Measurements from ENCODE around the gene PSMG4. TPM values are rescaled to one million over a fixed set of nuclear protein-coding genes. Genes with fewer than 3 reads are reported as not detected.

PSMG4 gene
- total and polyA plus RNA-seq, 9 of the 15 experiments (the other 6 are each of a cell fraction or from before 2014, with no cell fraction given), result 12.9 to 185 (median 52.0) TPM

DNA sequence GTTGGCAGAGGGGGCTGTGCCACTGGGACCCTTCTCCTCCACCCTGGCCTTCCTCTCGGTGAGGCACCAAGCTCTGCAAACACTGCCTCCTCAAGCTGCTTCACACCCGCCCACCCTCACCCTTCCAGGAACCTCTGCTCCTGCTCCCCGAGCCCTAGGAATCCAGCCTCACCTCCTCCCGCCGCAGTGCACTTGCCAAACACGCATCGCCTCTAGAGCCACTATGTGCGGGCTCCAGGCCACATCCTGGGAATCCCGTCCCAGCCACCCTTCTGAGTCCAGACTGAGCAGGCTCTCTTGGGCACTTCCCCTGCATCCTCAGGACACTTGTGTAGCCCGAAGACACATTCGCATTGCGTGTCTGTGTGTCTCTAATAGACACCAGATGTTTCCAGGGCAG, 18.5 kb downstream of the PSMG4 start:
- Histone ChIP-seq H3K79me2 (ENCODE audit: control insufficient read depth, insufficient read depth, low read length) (no peaks in the 10 kb centered on the region), H3K9me3 (replicated peaks; ENCODE audit: control insufficient read depth, insufficient read depth, low read depth, low read length) (no peaks in the 10 kb centered on the region), H3K4me1 (replicated peaks in 1 of 2; ENCODE audit: control insufficient read depth in 2 of 2, insufficient read depth in 2 of 2, low read length in 2 of 2) (peaks cover 0 to 15% of the 10 kb centered on the region in 2 experiments; a peak in 3 of 5 replicates), H3K36me3 (ENCODE audit: control insufficient read depth, insufficient read depth, low read length) (peaks cover 11% of the 10 kb centered on the region), H3K27ac (ENCODE audit: extremely low read depth, low read depth, low read length) (no peak overlapping the region), H3K4me2 (ENCODE audit: insufficient read depth, low read length) (no peak overlapping the region), H3K9ac (ENCODE audit: insufficient read depth in 1 of 2, low read depth in 2 of 2, low read length in 2 of 2) (no peak overlapping the region), H4K20me1 (replicated peaks; ENCODE audit: control insufficient read depth, insufficient read depth, low read length) (no peaks in the 10 kb centered on the region; the same call in 1 of the 2 replicates), H3K27me3 (ENCODE audit: control insufficient read depth in 2 of 2, insufficient read depth in 2 of 2, low read length in 2 of 2) (no peaks in the 10 kb centered on the region), H3K9me1 (ENCODE audit: control insufficient read depth, insufficient read depth, low read length) (no peaks in the 10 kb centered on the region), H2AFZ (ENCODE audit: low read depth, low read length) (no peak overlapping the region), H3K4me3 (no peak overlapping the region)
- CTCF ChIA-PET (ENCODE audit: low intra/inter-chr PET ratio), result interaction anchor here (3.1 kb wide), 1 partner anchor 455 kb away, joined by 53 read pairs; no protein-coding TSS in a partner anchor
- BruUV-seq (replicated peaks), result no TSS peak
- no peak for FAIRE-seq
- TF ChIP-seq POLR2G (IDR thresholded peaks at IDR 0.05; ENCODE audit: low read depth, low read length) (peak; percentile 56), KDM1A (IDR thresholded peaks at IDR 0.05) (no peak), STAG1 (CRISPR knock-in tag; IDR thresholded peaks at IDR 0.05; ENCODE audit: borderline replicate concordance) (no peak), PHF8 (IDR thresholded peaks at IDR 0.05; ENCODE audit: borderline replicate concordance, low read length) (no peak)
- intact Hi-C loops (cut with micrococcal nuclease) (no loop called here), in situ Hi-C loops (cut with MboI) (loop anchor here (10.0 kb wide), 1 partner anchor 738 kb away; no protein-coding TSS in a partner anchor)
- POLR2A ChIA-PET, result interaction anchor here (1.1 kb wide), 1 partner anchor 12 kb away, joined by 3 read pairs; no protein-coding TSS in a partner anchor
- ATAC-seq, result no peak
- no peak for DNase-seq (ENCODE audit: extremely low read depth in 1 of 4, low spot score in 3 of 4)
- WGBS (ENCODE audit: insufficient coverage, low coverage, missing lambda C conversion rate), result 77% methylated on average over 12 of the region's 12 CpGs

DNA sequence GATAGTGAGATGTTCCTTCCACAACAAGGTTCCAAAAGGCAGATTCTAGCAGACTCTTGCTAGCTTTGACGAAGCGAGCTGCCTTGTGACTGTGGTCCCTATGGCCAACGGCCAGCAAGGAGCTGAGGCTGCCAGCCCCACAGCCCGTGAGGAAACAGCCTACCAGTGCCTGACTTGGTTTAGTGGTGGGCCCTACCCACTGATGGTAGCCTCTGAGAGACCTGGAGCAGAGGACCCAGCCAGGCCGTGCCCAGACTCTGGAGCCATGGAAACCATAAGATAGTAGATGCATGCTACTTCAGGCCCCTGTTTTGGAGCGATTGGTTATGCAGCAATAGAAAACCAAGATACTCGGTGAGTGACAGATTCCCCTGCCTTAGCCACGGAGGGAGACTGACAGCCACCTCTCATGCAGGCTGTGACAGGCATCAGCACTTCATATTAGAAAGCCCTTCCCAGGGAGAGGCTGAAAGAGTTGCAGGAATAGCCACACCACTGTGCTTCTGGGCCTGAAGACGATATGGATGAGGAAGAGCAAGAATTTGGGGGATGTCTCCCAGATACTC, 19.2 kb downstream of the PSMG4 start:
- H3K27ac ChIP-seq (ENCODE audit: extremely low read depth, low read depth, low read length), result no peak overlapping the region
- in situ Hi-C loops (cut with MboI), result loop anchor here (10.0 kb wide), 1 partner anchor 737 kb away; no protein-coding TSS in a partner anchor
- H3K79me2 ChIP-seq (ENCODE audit: control insufficient read depth, insufficient read depth, low read length), result no peaks in the 10 kb centered on the region
- intact Hi-C loops (cut with micrococcal nuclease), result loop anchor here (2.0 kb wide), 1 partner anchor 233 kb away; no protein-coding TSS in a partner anchor
- H3K4me2 ChIP-seq (ENCODE audit: insufficient read depth, low read length), result no peak overlapping the region
- no peak for ATAC-seq
- peaks cover 0 to 13% of the 10 kb centered on the region in 2 experiments; a peak in 3 of 5 replicates for H3K4me1 ChIP-seq (replicated peaks in 1 of 2; ENCODE audit: control insufficient read depth in 2 of 2, insufficient read depth in 2 of 2, low read length in 2 of 2)
- no peak overlapping the region for H2AFZ ChIP-seq (ENCODE audit: low read depth, low read length)
- no peaks in the 10 kb centered on the region for H3K27me3 ChIP-seq (ENCODE audit: control insufficient read depth in 2 of 2, insufficient read depth in 2 of 2, low read length in 2 of 2)
- no peaks in the 10 kb centered on the region for H3K9me3 ChIP-seq (replicated peaks; ENCODE audit: control insufficient read depth, insufficient read depth, low read depth, low read length)
- no peak overlapping the region for H3K9ac ChIP-seq (ENCODE audit: insufficient read depth in 1 of 2, low read depth in 2 of 2, low read length in 2 of 2)
- H3K4me3 ChIP-seq, result no peak overlapping the region
- DNase-seq (ENCODE audit: extremely low read depth in 1 of 4, low spot score in 3 of 4), result no peak
- no peaks in the 10 kb centered on the region for H3K9me1 ChIP-seq (ENCODE audit: control insufficient read depth, insufficient read depth, low read length)
- peaks cover 5% of the 10 kb centered on the region; the same call in 2 of the 3 replicates for H3K36me3 ChIP-seq (ENCODE audit: control insufficient read depth, insufficient read depth, low read length)
- H4K20me1 ChIP-seq (replicated peaks; ENCODE audit: control insufficient read depth, insufficient read depth, low read length), result no peaks in the 10 kb centered on the region; the same call in 1 of the 2 replicates
- 52% methylated on average over 9 of the region's 9 CpGs for whole genome bisulfite sequencing (ENCODE audit: insufficient coverage, low coverage, missing lambda C conversion rate)
- POLR2A ChIA-PET, result no interaction called here
- FAIRE-seq, result no peak
- BruUV-seq (replicated peaks), result no TSS peak
- CTCF ChIA-PET (ENCODE audit: low intra/inter-chr PET ratio), result interaction anchor here (1.0 to 3.1 kb wide), 3 partner anchors 179 to 464 kb away, joined by 3 to 53 read pairs (median 8); partner anchors contain the start of gene SLC22A23
- TF ChIP-seq, protein P1, sequence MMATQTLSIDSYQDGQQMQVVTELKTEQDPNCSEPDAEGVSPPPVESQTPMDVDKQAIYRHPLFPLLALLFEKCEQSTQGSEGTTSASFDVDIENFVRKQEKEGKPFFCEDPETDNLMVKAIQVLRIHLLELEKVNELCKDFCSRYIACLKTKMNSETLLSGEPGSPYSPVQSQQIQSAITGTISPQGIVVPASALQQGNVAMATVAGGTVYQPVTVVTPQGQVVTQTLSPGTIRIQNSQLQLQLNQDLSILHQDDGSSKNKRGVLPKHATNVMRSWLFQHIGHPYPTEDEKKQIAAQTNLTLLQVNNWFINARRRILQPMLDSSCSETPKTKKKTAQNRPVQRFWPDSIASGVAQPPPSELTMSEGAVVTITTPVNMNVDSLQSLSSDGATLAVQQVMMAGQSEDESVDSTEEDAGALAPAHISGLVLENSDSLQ (IDR thresholded peaks at IDR 0.05), result peak; percentile 45; the same call in 1 of the 2 replicates
- TF ChIP-seq, protein P2, sequence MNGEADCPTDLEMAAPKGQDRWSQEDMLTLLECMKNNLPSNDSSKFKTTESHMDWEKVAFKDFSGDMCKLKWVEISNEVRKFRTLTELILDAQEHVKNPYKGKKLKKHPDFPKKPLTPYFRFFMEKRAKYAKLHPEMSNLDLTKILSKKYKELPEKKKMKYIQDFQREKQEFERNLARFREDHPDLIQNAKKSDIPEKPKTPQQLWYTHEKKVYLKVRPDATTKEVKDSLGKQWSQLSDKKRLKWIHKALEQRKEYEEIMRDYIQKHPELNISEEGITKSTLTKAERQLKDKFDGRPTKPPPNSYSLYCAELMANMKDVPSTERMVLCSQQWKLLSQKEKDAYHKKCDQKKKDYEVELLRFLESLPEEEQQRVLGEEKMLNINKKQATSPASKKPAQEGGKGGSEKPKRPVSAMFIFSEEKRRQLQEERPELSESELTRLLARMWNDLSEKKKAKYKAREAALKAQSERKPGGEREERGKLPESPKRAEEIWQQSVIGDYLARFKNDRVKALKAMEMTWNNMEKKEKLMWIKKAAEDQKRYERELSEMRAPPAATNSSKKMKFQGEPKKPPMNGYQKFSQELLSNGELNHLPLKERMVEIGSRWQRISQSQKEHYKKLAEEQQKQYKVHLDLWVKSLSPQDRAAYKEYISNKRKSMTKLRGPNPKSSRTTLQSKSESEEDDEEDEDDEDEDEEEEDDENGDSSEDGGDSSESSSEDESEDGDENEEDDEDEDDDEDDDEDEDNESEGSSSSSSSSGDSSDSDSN (IDR thresholded peaks at IDR 0.05; ENCODE audit: borderline replicate concordance in 1 of 2, low read depth in 2 of 2, low read length in 2 of 2), result no peak
- no peak for TF ChIP-seq DIDO1 (tag; IDR thresholded peaks at IDR 0.05; ENCODE audit: low read depth)
- no peak for TF ChIP-seq TRIM28 (IDR thresholded peaks at IDR 0.05)
- TF ChIP-seq, protein P3, sequence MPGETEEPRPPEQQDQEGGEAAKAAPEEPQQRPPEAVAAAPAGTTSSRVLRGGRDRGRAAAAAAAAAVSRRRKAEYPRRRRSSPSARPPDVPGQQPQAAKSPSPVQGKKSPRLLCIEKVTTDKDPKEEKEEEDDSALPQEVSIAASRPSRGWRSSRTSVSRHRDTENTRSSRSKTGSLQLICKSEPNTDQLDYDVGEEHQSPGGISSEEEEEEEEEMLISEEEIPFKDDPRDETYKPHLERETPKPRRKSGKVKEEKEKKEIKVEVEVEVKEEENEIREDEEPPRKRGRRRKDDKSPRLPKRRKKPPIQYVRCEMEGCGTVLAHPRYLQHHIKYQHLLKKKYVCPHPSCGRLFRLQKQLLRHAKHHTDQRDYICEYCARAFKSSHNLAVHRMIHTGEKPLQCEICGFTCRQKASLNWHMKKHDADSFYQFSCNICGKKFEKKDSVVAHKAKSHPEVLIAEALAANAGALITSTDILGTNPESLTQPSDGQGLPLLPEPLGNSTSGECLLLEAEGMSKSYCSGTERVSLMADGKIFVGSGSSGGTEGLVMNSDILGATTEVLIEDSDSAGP (CRISPR knock-in tag; IDR thresholded peaks at IDR 0.05), result no peak
